ENCODE data around the gene AUTS2. TPM values are rescaled to one million over a fixed set of nuclear protein-coding genes. Genes with fewer than 3 reads are reported as not detected.

AUTS2 gene
- total RNA-seq, 1 donor from 2014 or later: 53.0 TPM

- H3K27ac ChIP-seq: peak overlapping the region; percentile 87
- H3K9me3 ChIP-seq: no peaks in the 10 kb centered on the region
- no peak for DNase-seq (ENCODE audit: extremely low spot score in 2 of 2)
- H3K36me3 ChIP-seq: no peaks in the 10 kb centered on the region
- peak overlapping the region; percentile 84 to 86 for H3K4me3 ChIP-seq
- intact Hi-C loops (cut with DNase I): no loop called here
- H3K4me1 ChIP-seq: peaks cover 30% of the 10 kb centered on the region
- TF ChIP-seq POLR2A (IDR thresholded peaks at IDR 0.05) (no peak), POLR2AphosphoS5 (IDR thresholded peaks at IDR 0.05; ENCODE audit: insufficient read depth in 1 of 2, low read depth in 1 of 2) (peak in 1 of 2 donors; percentile 7), CTCF (IDR thresholded peaks at IDR 0.05) (no peak)
- H3K27me3 ChIP-seq: no peaks in the 10 kb centered on the region
Observed at GRCh38 chr7:69598487-69599285, 411 bp downstream of the AUTS2 start.

- Histone ChIP-seq H3K4me1 (peaks cover 30% of the 10 kb centered on the region), H3K27ac (peak overlapping the region; percentile 87), H3K36me3 (no peaks in the 10 kb centered on the region), H3K27me3 (no peaks in the 10 kb centered on the region), H3K9me3 (no peaks in the 10 kb centered on the region), H3K4me3 (peak overlapping the region; percentile 84 to 86)
- no peak for TF ChIP-seq POLR2AphosphoS5 (IDR thresholded peaks at IDR 0.05; ENCODE audit: insufficient read depth in 1 of 2, low read depth in 1 of 2)
- TF ChIP-seq POLR2A (IDR thresholded peaks at IDR 0.05): no peak
- no peak for TF ChIP-seq CTCF (IDR thresholded peaks at IDR 0.05)
- DNase-seq (ENCODE audit: extremely low spot score in 2 of 2): no peak
- intact Hi-C loops (cut with DNase I): no loop called here
Observed at GRCh38 chr7:69599286-69599954, 1.1 kb downstream of the AUTS2 start.

DNA sequence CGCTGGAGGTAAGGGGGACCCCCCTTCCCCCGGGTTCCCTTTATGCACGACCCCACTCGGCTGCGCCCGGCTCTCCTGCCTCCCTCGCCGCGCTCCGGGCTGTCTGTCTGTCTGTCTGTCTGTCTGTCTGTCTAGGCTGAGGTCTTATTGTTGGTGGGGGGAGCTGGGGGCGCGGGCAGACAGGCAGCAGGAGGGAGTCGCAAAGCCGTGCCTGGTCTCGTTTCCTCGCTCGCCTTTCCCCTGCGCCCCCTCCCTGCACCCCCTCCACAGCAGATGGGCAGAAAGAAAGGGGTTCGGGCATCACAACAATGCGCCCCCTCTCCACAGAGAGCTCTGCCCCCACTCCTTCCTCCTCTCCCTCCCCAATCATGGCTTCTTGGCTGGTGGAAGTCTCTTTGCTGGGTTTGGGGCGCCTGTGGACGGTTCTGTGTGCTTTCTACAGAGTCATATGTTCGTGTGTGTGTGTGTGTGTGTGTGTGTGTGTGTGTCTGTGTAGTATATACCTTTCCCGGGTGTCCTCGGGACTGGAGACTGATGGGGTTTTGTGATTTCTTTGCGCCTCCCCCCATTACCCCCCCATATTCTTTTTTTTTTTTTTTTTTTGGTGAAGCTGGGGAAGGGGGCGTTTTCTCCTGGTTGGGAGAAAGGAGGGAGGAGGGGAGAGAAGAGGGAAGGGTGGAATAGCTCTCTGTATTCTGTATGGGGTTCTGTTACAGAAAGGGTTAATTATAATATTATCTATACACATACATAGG is 1.9 kb downstream of the AUTS2 start:
- Histone ChIP-seq H3K9me3 (no peaks in the 10 kb centered on the region), H3K27ac (peak overlapping the region; percentile 87), H3K27me3 (no peaks in the 10 kb centered on the region), H3K4me3 (peak overlapping the region; percentile 84 to 86), H3K4me1 (peaks cover 30% of the 10 kb centered on the region), H3K36me3 (no peaks in the 10 kb centered on the region)
- no peak for DNase-seq (ENCODE audit: extremely low spot score in 2 of 2)
- intact Hi-C loops (cut with DNase I): no loop called here
- TF ChIP-seq POLR2A (IDR thresholded peaks at IDR 0.05): no peak
- no peak for TF ChIP-seq CTCF (IDR thresholded peaks at IDR 0.05)
- no peak for TF ChIP-seq POLR2AphosphoS5 (IDR thresholded peaks at IDR 0.05; ENCODE audit: insufficient read depth in 1 of 2, low read depth in 1 of 2)

DNA sequence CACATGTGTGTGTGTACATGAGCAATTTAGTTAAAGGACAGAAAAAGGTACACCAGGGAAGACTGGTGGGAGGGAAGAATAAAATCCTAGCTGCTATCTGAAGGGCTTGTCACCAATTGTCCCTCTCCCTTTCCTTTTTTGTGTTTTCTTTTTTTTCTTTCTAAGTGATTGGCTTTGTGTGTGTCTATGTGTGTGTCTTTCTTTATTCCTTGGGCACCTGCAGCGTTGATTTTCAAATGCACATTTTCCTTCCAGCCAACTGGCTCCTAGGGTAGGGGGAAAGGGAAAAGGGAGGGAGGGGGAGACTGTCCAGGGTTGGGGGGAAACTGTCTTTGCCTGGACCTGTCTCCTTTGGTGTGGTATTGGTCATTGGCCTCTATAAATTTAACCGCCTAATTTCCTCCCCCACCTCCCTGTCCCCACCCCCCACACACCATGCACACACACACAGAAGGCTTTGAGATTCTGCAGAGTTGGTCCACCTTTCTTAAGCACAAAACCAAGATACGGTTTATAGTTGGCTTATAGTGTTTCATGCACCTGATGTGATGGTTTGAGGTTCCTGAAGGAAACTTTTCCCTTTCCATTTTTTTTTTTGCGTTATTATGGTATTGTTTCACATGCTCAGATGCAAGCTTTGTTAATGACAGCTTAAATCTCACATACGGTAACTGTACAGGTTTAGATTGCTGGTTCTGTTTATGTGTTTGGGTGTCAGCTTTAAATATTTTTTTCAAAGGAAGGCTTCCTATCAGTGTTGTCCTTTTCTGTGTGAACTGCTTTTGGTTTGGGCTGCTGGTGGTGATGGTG is 2.6 kb downstream of the AUTS2 start:
- Histone ChIP-seq H3K27me3 (no peaks in the 10 kb centered on the region), H3K27ac (no peak overlapping the region), H3K4me3 (peak overlapping the region; percentile 84 to 86), H3K9me3 (no peaks in the 10 kb centered on the region), H3K36me3 (no peaks in the 10 kb centered on the region), H3K4me1 (peaks cover 30% of the 10 kb centered on the region)
- no peak for DNase-seq (ENCODE audit: extremely low spot score in 2 of 2)
- TF ChIP-seq POLR2AphosphoS5 (IDR thresholded peaks at IDR 0.05; ENCODE audit: insufficient read depth in 1 of 2, low read depth in 1 of 2) (no peak), CTCF (IDR thresholded peaks at IDR 0.05) (no peak), POLR2A (IDR thresholded peaks at IDR 0.05) (no peak)
- intact Hi-C loops (cut with DNase I): no loop called here

Data from vagina (tissue), 2 donors.